Aorta (tissue), 5 donors: Measurements from ENCODE around the gene ATP6V0E1. TPM values are rescaled to one million over a fixed set of nuclear protein-coding genes. Genes with fewer than 3 reads are reported as not detected.

Source experiments
- ATAC-seq: fragments of 200-7000 bp; cut with Tn5 transposase; one replicate; pipeline ENCODE4 v1.9.1; 2022; ENCODE audit warnings: moderate library complexity; ENCODE audit not compliant: low FRiP score
- DNase-seq, 2 donors: peaks; one replicate each; pipeline ENCODE4 v3.0.0-alpha.2; 2020
- H3K27ac ChIP-seq, 2 donors: one replicate each; pipeline ENCODE4 v1.5.1; 2013; ENCODE audit warnings: low read length in 2 of 2, mild to moderate bottlenecking in 2 of 2, moderate library complexity in 2 of 2, control low read depth in 1 of 2, inconsistent platforms in 1 of 2, low read depth in 1 of 2
- H3K27me3 ChIP-seq, 2 donors: one replicate each; pipeline ENCODE4 v1.6.1; 2013; ENCODE audit warnings: control low read depth in 1 of 2, low read length in 1 of 2, mild to moderate bottlenecking in 1 of 2, moderate library complexity in 1 of 2; ENCODE audit not compliant: insufficient read depth in 2 of 2, control insufficient read depth in 1 of 2
- H3K36me3 ChIP-seq, 2 donors: one replicate each; pipeline ENCODE4 v1.6.1; 2013; ENCODE audit warnings: control low read depth in 1 of 2, low read length in 1 of 2, mild to moderate bottlenecking in 1 of 2; ENCODE audit not compliant: insufficient read depth in 2 of 2, control insufficient read depth in 1 of 2
- H3K4me1 ChIP-seq, 2 donors: one replicate each; pipeline ENCODE4 v1.6.1; 2013; ENCODE audit warnings: low read length in 2 of 2, control low read depth in 1 of 2, mild to moderate bottlenecking in 1 of 2, moderate library complexity in 1 of 2; ENCODE audit not compliant: insufficient read depth in 2 of 2, control insufficient read depth in 1 of 2
- H3K4me3 ChIP-seq, 2 donors: one replicate each; pipeline ENCODE4 v1.5.1; 2013; ENCODE audit warnings: low read length in 2 of 2, control low read depth in 1 of 2, mild to moderate bottlenecking in 1 of 2
- H3K9me3 ChIP-seq: one replicate; pipeline ENCODE4 v1.6.1; 2013; ENCODE audit warnings: mild to moderate bottlenecking, low read length; ENCODE audit not compliant: control insufficient read depth
- WGBS, 2 donors: extraction: QIAGEN DNeasy Blood & Tissue Kit; methylation state at CpG; one replicate each; pipeline ENCODE4 v1.1.7; 2013; 5-methylcytosine and 5-hydroxymethylcytosine counted together
- intact Hi-C, 2 donors: fragments of 100-400 bp; cut with DNase I; formaldehyde crosslinking; loops; one replicate each; pipeline versions ENCODE4 v1.14.2 to v1.15.0; 2022
- polyA plus RNA-seq, 2 donors: library from polyadenylated mRNA; stranded (reverse); fragments of 200-250 nt; gene quantifications; one replicate each; pipeline ENCODE4 v1.2.3, GENCODE V29; 2013
- total RNA-seq, 2 donors: library from RNA; stranded (reverse); fragmentation: NEBNext Ultra II Directional; extraction: Animal tissue kit (Norgen Biotek cat#: 25700); gene quantifications; one replicate each; pipeline ENCODE4 v1.2.1, GENCODE V29; 2021
- donor health status: healthy with polysubstance abuse.
- donor health status: Bipolar disorder and iron deficiency.
- donor health status: DM: no; HTN: no; CAD: no.
- donor health status: DM: no; HTN: no; CAD: no.
- donor health status: DM: yes; HTN: yes; CAD: no.

ATP6V0E1 gene
- total and polyA plus RNA-seq, 4 donors: 183 to 268 (median 218) TPM

- Histone ChIP-seq H3K4me1 (no peaks in the 10 kb centered on the region), H3K4me3 (peak overlapping the region; percentile 55 to 85), H3K27me3 (no peaks in the 10 kb centered on the region), H3K27ac (peak overlapping the region in 1 of 2 donors; percentile 34), H3K36me3 (no peaks in the 10 kb centered on the region), H3K9me3 (no peaks in the 10 kb centered on the region)
- WGBS, 2 donors: 12 to 13% methylated on average over 27 to 28 of the region's 28 CpGs
- intact Hi-C loops: loop anchor here in 1 of 2 donors (5.0 to 10.0 kb wide), 2 partner anchors 248 to 505 kb away; partner anchors contain the start of gene SH3PXD2B
- DNase-seq (no peak), ATAC-seq (no peak)
Measured at GRCh38 chr5:172959824-172960799, 23.5 kb upstream of the ATP6V0E1 start.

DNA sequence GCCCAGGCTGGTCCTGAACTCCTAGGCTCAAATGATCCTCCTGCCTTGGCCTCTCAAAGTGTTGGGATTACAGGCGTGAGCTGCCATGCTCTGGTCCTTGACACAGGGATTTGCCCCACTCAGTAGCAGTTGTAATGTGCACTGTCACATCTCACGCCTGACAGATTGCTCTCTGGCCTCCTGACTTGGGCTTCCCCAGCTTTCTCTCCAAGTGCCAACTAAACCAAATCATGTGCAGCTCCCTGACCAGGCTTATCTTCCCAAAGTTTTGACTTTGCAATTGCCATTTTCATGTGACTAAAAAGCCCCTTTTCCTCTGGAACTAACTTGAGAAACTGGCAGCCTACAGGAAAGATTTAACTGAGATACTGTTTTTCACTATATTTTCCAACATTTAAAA lies 13.7 kb upstream of the ATP6V0E1 start:
- H3K4me1 ChIP-seq: no peaks in the 10 kb centered on the region
- peaks cover 3 to 5% of the 10 kb centered on the region in 2 donors for H3K36me3 ChIP-seq
- ATAC-seq (no peak), DNase-seq (no peak)
- WGBS, 2 donors: 69 to 84% methylated on average over 2 of the region's 2 CpGs
- no peak overlapping the region for H3K27ac ChIP-seq
- no peaks in the 10 kb centered on the region for H3K9me3 ChIP-seq
- H3K27me3 ChIP-seq: no peaks in the 10 kb centered on the region
- H3K4me3 ChIP-seq: no peak overlapping the region
- intact Hi-C loops: no loop called here

DNA sequence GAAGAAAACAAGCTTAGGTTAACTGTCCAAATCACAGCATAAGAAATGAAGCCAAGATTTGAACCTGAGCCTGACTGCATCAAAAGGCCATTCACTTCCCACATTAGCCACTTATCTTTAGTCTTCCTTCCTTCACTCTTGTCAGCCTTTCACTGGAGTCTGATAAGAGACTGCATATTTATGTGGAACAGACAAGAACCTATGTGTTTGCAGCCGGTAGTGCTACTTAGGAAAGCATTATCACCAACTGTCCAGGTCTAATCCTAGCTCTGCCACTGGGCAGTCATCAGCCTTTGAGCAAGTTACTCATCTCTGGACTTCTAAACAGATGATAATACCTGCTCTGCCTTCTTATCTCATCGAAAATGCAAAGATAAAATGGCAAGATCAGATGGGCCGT lies 12.1 kb upstream of the ATP6V0E1 start:
- WGBS, 2 donors: 88 to 89% methylated on average over 3 of the region's 3 CpGs
- Histone ChIP-seq H3K27me3 (no peaks in the 10 kb centered on the region), H3K9me3 (no peaks in the 10 kb centered on the region), H3K4me1 (no peaks in the 10 kb centered on the region), H3K36me3 (peaks cover 0 to 3% of the 10 kb centered on the region in 2 donors), H3K27ac (no peak overlapping the region), H3K4me3 (no peak overlapping the region)
- no peak for DNase-seq
- intact Hi-C loops: no loop called here
- ATAC-seq: no peak

DNA sequence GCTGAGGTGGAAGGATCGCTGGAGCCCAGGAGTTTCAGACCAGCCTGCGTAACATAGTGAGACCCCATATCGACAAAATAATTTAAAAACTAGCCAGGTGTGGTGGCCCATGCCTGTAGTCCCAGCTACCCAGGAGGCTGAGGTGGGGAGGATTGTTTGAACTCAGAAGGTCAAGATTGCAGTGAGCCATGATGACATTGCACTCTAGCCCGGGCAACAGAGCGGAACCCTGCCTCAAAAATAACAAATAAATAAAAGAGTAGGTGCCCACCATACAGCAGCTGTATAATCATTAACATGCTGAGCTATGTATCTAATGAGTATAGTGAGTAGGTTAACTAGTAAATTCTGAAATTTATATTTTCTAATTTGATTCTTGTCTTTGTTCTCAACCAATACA lies 11.0 kb upstream of the ATP6V0E1 start:
- Histone ChIP-seq H3K27me3 (no peaks in the 10 kb centered on the region), H3K36me3 (peaks cover 0 to 3% of the 10 kb centered on the region in 2 donors), H3K27ac (no peak overlapping the region), H3K4me3 (no peak overlapping the region), H3K9me3 (no peaks in the 10 kb centered on the region), H3K4me1 (no peaks in the 10 kb centered on the region)
- no peak for DNase-seq
- no peak for ATAC-seq
- WGBS, 2 donors: 65 to 80% methylated on average over 5 of the region's 5 CpGs
- intact Hi-C loops: no loop called here

DNA sequence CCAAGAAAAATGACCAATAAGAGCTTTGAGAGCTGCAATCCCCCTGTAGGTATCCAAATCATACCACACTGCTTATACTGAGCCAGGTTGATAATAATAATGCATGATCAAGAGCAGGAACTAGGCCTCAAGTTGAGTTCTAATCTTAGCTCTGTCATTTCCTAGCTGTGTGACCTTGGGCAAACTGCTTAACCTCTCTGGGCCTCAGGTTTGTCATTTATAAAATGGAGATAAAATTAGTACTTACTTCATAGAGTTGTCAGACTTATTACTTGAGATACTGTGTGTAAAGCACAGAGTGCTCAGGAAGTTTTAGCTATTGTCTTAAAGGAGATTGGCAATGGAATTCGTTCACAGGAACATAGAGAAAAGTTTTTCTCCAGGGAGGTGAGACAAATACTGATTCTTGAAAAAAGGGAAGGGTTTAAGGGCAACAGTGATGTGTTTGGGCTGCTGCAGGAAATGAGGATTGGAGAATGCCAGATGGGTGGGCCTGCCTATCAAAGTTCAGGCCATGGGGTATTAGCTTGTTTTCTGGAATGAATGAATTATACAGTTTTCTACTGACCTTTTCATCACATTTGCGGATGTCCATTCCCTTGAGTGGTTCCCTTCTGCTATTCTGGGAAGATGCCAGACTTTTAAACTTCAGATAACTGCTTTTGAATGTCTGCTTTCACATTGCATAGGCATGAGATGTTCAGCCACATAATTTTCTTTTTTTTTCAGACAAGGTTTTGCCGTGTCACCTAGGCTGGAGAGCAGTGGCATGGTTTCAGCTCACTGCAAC lies 10.2 kb upstream of the ATP6V0E1 start:
- DNase-seq (no peak), ATAC-seq (no peak)
- Histone ChIP-seq H3K4me1 (no peaks in the 10 kb centered on the region), H3K27me3 (no peaks in the 10 kb centered on the region), H3K9me3 (no peaks in the 10 kb centered on the region), H3K4me3 (no peak overlapping the region), H3K36me3 (peaks cover 0 to 3% of the 10 kb centered on the region in 2 donors), H3K27ac (no peak overlapping the region)
- intact Hi-C loops: no loop called here
- 21 to 25% methylated on average over 3 of the region's 3 CpGs for WGBS, 2 donors

DNA sequence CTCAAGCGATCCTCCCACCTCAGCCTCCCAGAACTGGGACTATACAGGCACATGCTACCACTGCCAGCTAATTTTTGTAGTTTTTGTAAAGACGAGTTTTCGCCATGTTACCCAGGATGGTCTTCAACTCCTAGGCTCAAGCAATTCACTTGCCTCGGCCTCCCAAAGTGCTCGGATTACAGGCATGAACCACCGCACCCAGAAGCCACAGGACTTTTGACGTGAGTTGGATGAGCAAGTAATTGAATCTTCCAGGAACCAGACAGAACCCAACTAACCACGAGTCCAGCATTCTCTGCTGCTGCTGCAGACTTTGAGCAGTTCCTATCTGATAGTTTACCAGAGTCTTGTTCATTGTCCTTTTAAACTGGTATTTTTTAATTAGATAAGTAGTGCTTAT lies 9.6 kb upstream of the ATP6V0E1 start:
- WGBS, 2 donors: 83 to 86% methylated on average over 8 of the region's 8 CpGs
- DNase-seq (no peak), ATAC-seq (no peak)
- no peak overlapping the region for H3K27ac ChIP-seq
- intact Hi-C loops: no loop called here
- no peaks in the 10 kb centered on the region for H3K9me3 ChIP-seq
- H3K4me1 ChIP-seq: no peaks in the 10 kb centered on the region
- H3K4me3 ChIP-seq: no peak overlapping the region
- H3K27me3 ChIP-seq: no peaks in the 10 kb centered on the region
- H3K36me3 ChIP-seq: peaks cover 0 to 3% of the 10 kb centered on the region in 2 donors

DNA sequence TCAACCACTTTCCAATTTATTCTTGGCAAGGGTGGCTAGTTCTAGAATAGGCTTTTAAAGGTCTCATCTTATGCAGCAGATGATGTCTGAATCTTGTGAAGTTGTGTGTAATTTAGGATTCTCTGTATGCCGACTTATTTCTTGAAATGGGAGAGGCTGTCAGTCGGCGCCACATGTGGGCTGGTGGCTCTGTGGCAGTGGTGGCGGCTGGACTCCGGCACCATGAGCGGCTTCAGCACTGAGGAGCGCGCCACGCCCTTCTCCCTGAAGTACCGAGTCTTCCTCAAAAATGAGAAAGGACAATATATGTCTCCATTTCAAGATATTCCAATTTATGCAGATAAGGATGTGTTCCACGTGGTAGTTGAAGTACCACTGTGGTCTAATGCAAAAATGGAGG lies 8.3 kb upstream of the ATP6V0E1 start:
- Histone ChIP-seq H3K4me1 (no peaks in the 10 kb centered on the region), H3K4me3 (no peak overlapping the region), H3K27ac (no peak overlapping the region), H3K9me3 (no peaks in the 10 kb centered on the region), H3K36me3 (no peaks in the 10 kb centered on the region), H3K27me3 (no peaks in the 10 kb centered on the region)
- DNase-seq (no peak), ATAC-seq (no peak)
- intact Hi-C loops: no loop called here
- WGBS, 2 donors: 87 to 90% methylated on average over 11 of the region's 11 CpGs

- intact Hi-C loops: loop anchor here (5.0 to 10.0 kb wide), 5 partner anchors 78 to 305 kb away; partner anchors contain the start of genes BNIP1 (in 2 of the 2) and CREBRF (in 1 of the 2)
- Histone ChIP-seq H3K27me3 (no peaks in the 10 kb centered on the region), H3K4me3 (no peak overlapping the region), H3K9me3 (no peaks in the 10 kb centered on the region), H3K27ac (no peak overlapping the region), H3K4me1 (no peaks in the 10 kb centered on the region), H3K36me3 (no peaks in the 10 kb centered on the region)
- ATAC-seq (no peak), DNase-seq (no peak)
- WGBS, 2 donors: 82 to 84% methylated on average over 4 of the region's 4 CpGs
Measured at GRCh38 chr5:172979778-172980177, 3.8 kb upstream of the ATP6V0E1 start.
